ENCODE measurements around the gene MYBL2. TPM values are rescaled to one million over a fixed set of nuclear protein-coding genes. Genes with fewer than 3 reads are reported as not detected.

MYBL2 gene
- total and polyA plus RNA-seq, 2 donors (not counting 1 experiment from before 2014, with no cell fraction given) = 2.7 to 35.8 TPM

DNA sequence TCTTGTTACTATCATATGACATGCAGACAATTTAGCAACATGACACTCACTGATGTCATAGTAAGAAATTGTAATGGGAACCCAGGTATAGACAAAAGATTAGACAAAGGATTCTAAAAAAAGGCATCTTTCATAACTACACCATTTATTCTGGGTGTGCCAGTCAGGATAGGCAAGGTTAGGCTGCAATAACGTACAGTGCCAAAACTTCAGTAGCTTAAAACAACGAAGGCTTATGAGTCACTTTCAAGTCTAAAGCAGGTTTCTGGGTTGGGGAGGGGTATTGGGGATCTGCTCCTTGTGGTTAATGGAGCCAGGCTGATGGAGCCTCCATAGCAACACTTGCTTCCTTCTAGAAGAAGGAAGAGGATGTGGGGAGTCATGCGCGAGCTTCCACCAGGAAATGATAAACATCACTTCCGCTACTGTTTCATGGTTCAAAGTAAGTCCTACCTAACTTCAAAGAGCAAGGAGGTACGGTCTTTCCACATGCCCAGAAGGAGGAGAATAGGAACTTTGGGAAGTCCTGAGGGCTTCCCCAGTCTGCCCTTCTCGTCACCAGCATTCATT lies 61.9 kb downstream of the MYBL2 start:
- H3K4me1 ChIP-seq (ENCODE audit: control insufficient read depth in 2 of 2, insufficient read depth in 2 of 2, low read length in 2 of 2) = peaks cover 30 to 36% of the 10 kb centered on the region in 2 donors
- H3K27ac Mint-ChIP-seq = peak overlapping the region; percentile 28
- peak overlapping the region; percentile 19 for H3K4me3 Mint-ChIP-seq
- no peak for ATAC-seq (ENCODE audit: low read depth)
- H3K36me3 ChIP-seq (replicated peaks in 1 of 2; ENCODE audit: control extremely low read depth in 1 of 2, control insufficient read depth in 1 of 2, extremely low read depth in 1 of 2, insufficient read depth in 2 of 2, low read length in 1 of 2) = peaks cover 0 to 2% of the 10 kb centered on the region in 2 experiments
- H3K9ac ChIP-seq (ENCODE audit: low read length) = no peak overlapping the region
- CTCF ChIA-PET = interaction anchor here (0.5 to 2.4 kb wide), 4 partner anchors 10 to 62 kb away, joined by 3 to 13 read pairs (median 4); no protein-coding TSS in a partner anchor
- no peaks in the 10 kb centered on the region for H3K27me3 Mint-ChIP-seq
- H3K9me3 Mint-ChIP-seq (ENCODE audit: insufficient read depth) = no peaks in the 10 kb centered on the region
- 100% methylated on average over 1 of the region's 7 CpGs for WGBS (ENCODE audit: insufficient coverage)
- H3K27ac ChIP-seq (ENCODE audit: low read length in 2 of 2) = no peak overlapping the region
- no peaks in the 10 kb centered on the region for H4K20me1 ChIP-seq (ENCODE audit: control insufficient read depth, insufficient read depth, low read length, poor library complexity, severe bottlenecking)
- no peak for DNase-seq
- no peaks in the 10 kb centered on the region for H3K79me2 ChIP-seq (ENCODE audit: control insufficient read depth, insufficient read depth, low read length)
- H3K9me3 ChIP-seq (ENCODE audit: control extremely low read depth in 1 of 3, control insufficient read depth in 2 of 3, insufficient read depth in 1 of 3, low read length in 2 of 3) = peaks cover 0 to 6% (median 4%) of the 10 kb centered on the region in 3 donors
- TF ChIP-seq, protein P1, sequence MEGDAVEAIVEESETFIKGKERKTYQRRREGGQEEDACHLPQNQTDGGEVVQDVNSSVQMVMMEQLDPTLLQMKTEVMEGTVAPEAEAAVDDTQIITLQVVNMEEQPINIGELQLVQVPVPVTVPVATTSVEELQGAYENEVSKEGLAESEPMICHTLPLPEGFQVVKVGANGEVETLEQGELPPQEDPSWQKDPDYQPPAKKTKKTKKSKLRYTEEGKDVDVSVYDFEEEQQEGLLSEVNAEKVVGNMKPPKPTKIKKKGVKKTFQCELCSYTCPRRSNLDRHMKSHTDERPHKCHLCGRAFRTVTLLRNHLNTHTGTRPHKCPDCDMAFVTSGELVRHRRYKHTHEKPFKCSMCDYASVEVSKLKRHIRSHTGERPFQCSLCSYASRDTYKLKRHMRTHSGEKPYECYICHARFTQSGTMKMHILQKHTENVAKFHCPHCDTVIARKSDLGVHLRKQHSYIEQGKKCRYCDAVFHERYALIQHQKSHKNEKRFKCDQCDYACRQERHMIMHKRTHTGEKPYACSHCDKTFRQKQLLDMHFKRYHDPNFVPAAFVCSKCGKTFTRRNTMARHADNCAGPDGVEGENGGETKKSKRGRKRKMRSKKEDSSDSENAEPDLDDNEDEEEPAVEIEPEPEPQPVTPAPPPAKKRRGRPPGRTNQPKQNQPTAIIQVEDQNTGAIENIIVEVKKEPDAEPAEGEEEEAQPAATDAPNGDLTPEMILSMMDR (IDR thresholded peaks at IDR 0.05) = no peak
- TF ChIP-seq EZH2 (IDR thresholded peaks at IDR 0.05; ENCODE audit: borderline replicate concordance, insufficient read depth, low read depth, low read length, poor library complexity, severe bottlenecking) = no peak
- no peaks in the 10 kb centered on the region for H3K27me3 ChIP-seq (replicated peaks in 1 of 4; ENCODE audit: control extremely low read depth in 1 of 4, control insufficient read depth in 3 of 4, insufficient read depth in 4 of 4, low read length in 3 of 4)
- H3K4me2 ChIP-seq (replicated peaks; ENCODE audit: low read depth, low read length, poor library complexity, severe bottlenecking) = peak overlapping the region; percentile 27
- H2AFZ ChIP-seq (ENCODE audit: insufficient read depth, low read depth, low read length, poor library complexity, severe bottlenecking) = no peak overlapping the region
- peaks cover 45% of the 10 kb centered on the region for H3K4me1 Mint-ChIP-seq
- POLR2A ChIA-PET = interaction anchor here (0.8 to 1.1 kb wide), 3 partner anchors 17 to 50 kb away, joined by 3 to 7 read pairs (median 5); no protein-coding TSS in a partner anchor
- no peak overlapping the region for H3K4me3 ChIP-seq (ENCODE audit: control extremely low read depth in 1 of 5, extremely low read depth in 1 of 5, insufficient read depth in 1 of 5, low read depth in 2 of 5, low read length in 4 of 5)
- intact Hi-C loops (cut with micrococcal nuclease) = no loop called here

DNA sequence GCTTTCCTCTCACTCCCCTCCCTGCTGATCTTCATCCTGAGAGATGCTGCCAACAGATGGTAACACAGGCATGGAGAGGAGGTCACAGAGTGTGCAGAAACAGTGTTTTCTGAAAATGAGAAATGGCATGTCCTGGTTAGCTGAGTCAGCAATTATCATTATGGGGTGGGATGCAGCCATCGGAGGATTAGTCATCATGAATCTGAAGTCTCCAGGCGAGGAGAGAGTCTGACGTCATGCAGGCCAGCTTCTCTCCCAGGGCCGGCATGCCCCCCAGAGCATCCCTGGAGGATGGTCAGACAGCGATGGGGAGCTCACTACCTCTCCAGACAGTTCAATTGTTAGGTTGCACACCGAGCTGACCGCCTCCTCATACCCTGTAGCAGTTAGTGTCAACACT lies 64.6 kb downstream of the MYBL2 start:
- H3K4me3 Mint-ChIP-seq = no peak overlapping the region
- Histone ChIP-seq H3K4me3 (ENCODE audit: control extremely low read depth in 1 of 5, extremely low read depth in 1 of 5, insufficient read depth in 1 of 5, low read depth in 2 of 5, low read length in 4 of 5) (no peak overlapping the region), H3K27me3 (replicated peaks in 1 of 4; ENCODE audit: control extremely low read depth in 1 of 4, control insufficient read depth in 3 of 4, insufficient read depth in 4 of 4, low read length in 3 of 4) (no peaks in the 10 kb centered on the region), H3K36me3 (replicated peaks in 1 of 2; ENCODE audit: control extremely low read depth in 1 of 2, control insufficient read depth in 1 of 2, extremely low read depth in 1 of 2, insufficient read depth in 2 of 2, low read length in 1 of 2) (peaks cover 0 to 2% of the 10 kb centered on the region in 2 experiments), H3K79me2 (ENCODE audit: control insufficient read depth, insufficient read depth, low read length) (no peaks in the 10 kb centered on the region), H2AFZ (ENCODE audit: insufficient read depth, low read depth, low read length, poor library complexity, severe bottlenecking) (no peak overlapping the region), H3K4me1 (ENCODE audit: control insufficient read depth in 2 of 2, insufficient read depth in 2 of 2, low read length in 2 of 2) (peaks cover 30 to 38% of the 10 kb centered on the region in 2 donors), H3K4me2 (replicated peaks; ENCODE audit: low read depth, low read length, poor library complexity, severe bottlenecking) (no peak overlapping the region), H3K9me3 (ENCODE audit: control extremely low read depth in 1 of 3, control insufficient read depth in 2 of 3, insufficient read depth in 1 of 3, low read length in 2 of 3) (peaks cover 0 to 6% (median 4%) of the 10 kb centered on the region in 3 donors), H4K20me1 (ENCODE audit: control insufficient read depth, insufficient read depth, low read length, poor library complexity, severe bottlenecking) (no peaks in the 10 kb centered on the region), H3K9ac (ENCODE audit: low read length) (no peak overlapping the region), H3K27ac (ENCODE audit: low read length in 2 of 2) (no peak overlapping the region)
- DNase-seq (no peak), ATAC-seq (ENCODE audit: low read depth) (no peak)
- H3K9me3 Mint-ChIP-seq (ENCODE audit: insufficient read depth) = no peaks in the 10 kb centered on the region
- TF ChIP-seq, protein P1 (IDR thresholded peaks at IDR 0.05) = no peak
- no peak for TF ChIP-seq EZH2 (IDR thresholded peaks at IDR 0.05; ENCODE audit: borderline replicate concordance, insufficient read depth, low read depth, low read length, poor library complexity, severe bottlenecking)
- no peak overlapping the region for H3K27ac Mint-ChIP-seq
- 63% methylated on average over 5 of the region's 7 CpGs for WGBS (ENCODE audit: insufficient coverage)
- no peaks in the 10 kb centered on the region for H3K27me3 Mint-ChIP-seq
- peaks cover 48% of the 10 kb centered on the region for H3K4me1 Mint-ChIP-seq
- ChIA-PET CTCF (interaction anchor here (0.7 kb wide), 1 partner anchor 169 kb away, joined by 4 read pairs; no protein-coding TSS in a partner anchor), POLR2A (no interaction called here)
- intact Hi-C loops (cut with micrococcal nuclease) = no loop called here

Measured in B cell (primary cell).